Astrocyte (in vitro differentiated cells and primary cell): ENCODE data around the gene MKKS. TPM values are rescaled to one million over a fixed set of nuclear protein-coding genes. Genes with fewer than 3 reads are reported as not detected.
A peak's percentile ranks its signal among the peaks of the same experiment; 100 is the strongest.

Experiments
- DNase-seq: peaks from one replicate; pipeline ENCODE4 v3.0.0-alpha.2; 2010; ENCODE audit warnings: low read depth
- FAIRE-seq: peaks from 2 replicates; lab custom pipeline; 2011; peaks lifted over from hg19 to GRCh38; lab: Jason Lieb, UNC
- H2AFZ ChIP-seq: 2 replicates; pipeline ENCODE4 v1.6.0; 2012; ENCODE audit warnings: low read depth, low read length, inconsistent platforms
- H3K27ac ChIP-seq: 2 replicates; pipeline ENCODE4 v1.5.1; 2011; ENCODE audit warnings: low read depth, low read length, inconsistent platforms
- H3K27me3 ChIP-seq: 2 replicates; pipeline ENCODE4 v1.6.0; 2011; ENCODE audit warnings: low read length, inconsistent platforms; ENCODE audit not compliant: insufficient read depth
- H3K36me3 ChIP-seq: 2 replicates; pipeline ENCODE4 v1.5.1; 2011; ENCODE audit warnings: low read length, inconsistent platforms; ENCODE audit not compliant: insufficient read depth
- H3K4me1 ChIP-seq: 2 replicates; pipeline ENCODE4 v1.5.1; 2011; ENCODE audit warnings: low read length, inconsistent platforms; ENCODE audit not compliant: insufficient read depth
- H3K4me2 ChIP-seq: 2 replicates; pipeline ENCODE4 v1.6.0; 2012; ENCODE audit warnings: low read length, inconsistent platforms
- H3K4me3 ChIP-seq: 2 replicates; pipeline ENCODE4 v1.5.1; 2011; ENCODE audit warnings: low read depth, mild to moderate bottlenecking, low read length, inconsistent platforms; ENCODE audit not compliant: insufficient read depth
- H3K79me2 ChIP-seq: 2 replicates; pipeline ENCODE4 v1.6.0; 2012; ENCODE audit warnings: mild to moderate bottlenecking, low read length, inconsistent platforms; ENCODE audit not compliant: insufficient read depth
- H3K9ac ChIP-seq: 2 replicates; pipeline ENCODE4 v1.6.0; 2012; ENCODE audit warnings: mild to moderate bottlenecking, low read length, inconsistent platforms
- H3K9me3 ChIP-seq: 2 replicates; pipeline ENCODE4 v1.5.1; 2012; ENCODE audit warnings: low read depth, mild to moderate bottlenecking, low read length, inconsistent platforms; ENCODE audit not compliant: insufficient read depth
- H4K20me1 ChIP-seq: 2 replicates; pipeline ENCODE4 v1.6.0; 2012; ENCODE audit warnings: low read length, inconsistent platforms; ENCODE audit not compliant: insufficient read depth
- H3K27ac Mint-ChIP-seq: one replicate; pipeline ENCODE4 v1.8.0; 2021; ENCODE audit warnings: mild to moderate bottlenecking, mixed read lengths; ENCODE audit not compliant: unreplicated experiment
- H3K27me3 Mint-ChIP-seq: one replicate; pipeline ENCODE4 v1.8.0; 2021; ENCODE audit warnings: low read depth, mixed read lengths; ENCODE audit not compliant: unreplicated experiment
- H3K36me3 Mint-ChIP-seq: one replicate; pipeline ENCODE4 v1.8.0; 2021; ENCODE audit warnings: low read depth, mixed read lengths; ENCODE audit not compliant: unreplicated experiment
- H3K4me1 Mint-ChIP-seq: one replicate; pipeline ENCODE4 v1.8.0; 2021; ENCODE audit warnings: low read depth, mixed read lengths; ENCODE audit not compliant: unreplicated experiment
- H3K4me3 Mint-ChIP-seq: one replicate; pipeline ENCODE4 v1.8.0; 2021; ENCODE audit warnings: mild to moderate bottlenecking, moderate library complexity, mixed read lengths; ENCODE audit not compliant: unreplicated experiment
- H3K9me3 Mint-ChIP-seq: one replicate; pipeline ENCODE4 v1.8.0; 2021; ENCODE audit warnings: mild to moderate bottlenecking, mixed read lengths; ENCODE audit not compliant: unreplicated experiment
- CTCF ChIP-seq: IDR thresholded peaks from 2 replicates; pipeline ENCODE4 v1.5.1; 2011; ENCODE audit warnings: low read depth, mild to moderate bottlenecking, inconsistent platforms, low read length, moderate library complexity; ENCODE audit not compliant: insufficient read depth
- EZH2 ChIP-seq: IDR thresholded peaks from 2 replicates; pipeline ENCODE4 v1.6.1; 2012; ENCODE audit warnings: mild to moderate bottlenecking, low read length, inconsistent platforms; ENCODE audit not compliant: insufficient read depth
- total RNA-seq: library from RNA; stranded (reverse); gene quantifications from 2 replicates; pipeline ENCODE4 v1.2.1, GENCODE V29; 2021

The MKKS gene
- total RNA-seq, 1 donor from 2014 or later, result 13.4 TPM

GRCh38 chr20:10443936-10444335, 9.9 kb upstream of the MKKS start:
- H2AFZ ChIP-seq, result no peak overlapping the region
- H3K27me3 Mint-ChIP-seq, result no peaks in the 10 kb centered on the region
- no peaks in the 10 kb centered on the region for H3K9me3 Mint-ChIP-seq
- no peak for DNase-seq
- no peak overlapping the region for H3K4me3 ChIP-seq
- H4K20me1 ChIP-seq, result no peaks in the 10 kb centered on the region
- no peaks in the 10 kb centered on the region for H3K4me1 ChIP-seq
- H3K9me3 ChIP-seq, result no peaks in the 10 kb centered on the region
- no peak overlapping the region for H3K4me2 ChIP-seq
- no peak overlapping the region for H3K4me3 Mint-ChIP-seq
- peaks cover 3% of the 10 kb centered on the region for H3K36me3 Mint-ChIP-seq
- TF ChIP-seq EZH2 (no peak), CTCF (no peak)
- peaks cover 13% of the 10 kb centered on the region for H3K79me2 ChIP-seq
- no peak overlapping the region for H3K9ac ChIP-seq
- H3K27ac Mint-ChIP-seq, result no peak overlapping the region
- H3K27me3 ChIP-seq, result no peaks in the 10 kb centered on the region
- H3K4me1 Mint-ChIP-seq, result peaks cover 3% of the 10 kb centered on the region
- H3K27ac ChIP-seq, result no peak overlapping the region
- H3K36me3 ChIP-seq, result no peaks in the 10 kb centered on the region
- no peak for FAIRE-seq

GRCh38 chr20:10438217-10438616, 4.2 kb upstream of the MKKS start:
- Histone ChIP-seq H3K4me3 (no peak overlapping the region), H3K27me3 (no peaks in the 10 kb centered on the region), H3K4me1 (peaks cover 8% of the 10 kb centered on the region), H3K27ac (no peak overlapping the region), H3K36me3 (no peaks in the 10 kb centered on the region), H3K9me3 (no peaks in the 10 kb centered on the region), H4K20me1 (no peaks in the 10 kb centered on the region), H3K9ac (no peak overlapping the region), H3K4me2 (no peak overlapping the region), H3K79me2 (peaks cover 23% of the 10 kb centered on the region), H2AFZ (no peak overlapping the region)
- FAIRE-seq, result no peak
- Mint-ChIP-seq H3K36me3 (no peaks in the 10 kb centered on the region), H3K27me3 (no peaks in the 10 kb centered on the region), H3K27ac (no peak overlapping the region), H3K4me1 (peaks cover 3% of the 10 kb centered on the region), H3K9me3 (no peaks in the 10 kb centered on the region), H3K4me3 (no peak overlapping the region)
- no peak for DNase-seq
- TF ChIP-seq EZH2 (no peak), CTCF (no peak)

- DNase-seq (no peak), FAIRE-seq (no peak)
- Histone ChIP-seq H3K27ac (no peak overlapping the region), H4K20me1 (no peaks in the 10 kb centered on the region), H3K36me3 (no peaks in the 10 kb centered on the region), H3K27me3 (no peaks in the 10 kb centered on the region), H3K4me1 (peaks cover 10% of the 10 kb centered on the region), H3K9ac (no peak overlapping the region), H3K79me2 (peaks cover 40% of the 10 kb centered on the region), H3K4me2 (peak overlapping the region; percentile 94), H3K4me3 (no peak overlapping the region), H2AFZ (no peak overlapping the region), H3K9me3 (no peaks in the 10 kb centered on the region)
- Mint-ChIP-seq H3K36me3 (no peaks in the 10 kb centered on the region), H3K27ac (peak overlapping the region; percentile 18), H3K27me3 (no peaks in the 10 kb centered on the region), H3K4me3 (peak overlapping the region; percentile 92), H3K4me1 (peaks cover 6% of the 10 kb centered on the region), H3K9me3 (no peaks in the 10 kb centered on the region)
- no peak for TF ChIP-seq EZH2
- TF ChIP-seq CTCF, result no peak
Observed at GRCh38 chr20:10436053-10436699, 2.2 kb upstream of the MKKS start.
